Loucy (cell line): ENCODE measurements around the gene MRPS26.

Source experiments
- H2AFZ ChIP-seq: fragments of 200-600 bp; sonication (generic); 2 replicates; pipeline ENCODE4 v1.6.0; 2016; ENCODE audit warnings: antibody characterized with exemption, mild to moderate bottlenecking, low read length, moderate library complexity
- H3F3A ChIP-seq: fragments of 200-600 bp; 2 replicates; pipeline ENCODE4 v1.6.0; 2016; ENCODE audit warnings: antibody characterized with exemption, low read depth, mild to moderate bottlenecking
- H3K27me3 ChIP-seq: fragments of 200-600 bp; sonication (generic); 2 replicates; pipeline ENCODE4 v1.6.1; 2014; ENCODE audit warnings: low read length, mild to moderate bottlenecking; ENCODE audit not compliant: insufficient read depth, poor library complexity, severe bottlenecking
- H3K36me3 ChIP-seq: fragments of 200-600 bp; sonication (generic); 2 replicates; pipeline ENCODE4 v1.6.1; 2016; ENCODE audit warnings: low read length; ENCODE audit not compliant: insufficient read depth
- H3K4me1 ChIP-seq: fragments of 200-600 bp; sonication (generic); 2 replicates; pipeline ENCODE4 v1.5.1; 2014; ENCODE audit warnings: low read length, mild to moderate bottlenecking; ENCODE audit not compliant: insufficient read depth, poor library complexity, severe bottlenecking
- H3K4me2 ChIP-seq: fragments of 200-600 bp; sonication (generic); 2 replicates; pipeline ENCODE4 v1.6.0; 2014; ENCODE audit warnings: antibody characterized with exemption, low read length, low read depth, mild to moderate bottlenecking; ENCODE audit not compliant: poor library complexity, severe bottlenecking
- H3K4me3 ChIP-seq: fragments of 200-600 bp; sonication (generic); 2 replicates; pipeline ENCODE4 v1.5.1; 2014; ENCODE audit warnings: low read length, mild to moderate bottlenecking, mixed read lengths; ENCODE audit not compliant: poor library complexity, severe bottlenecking
- H3K79me2 ChIP-seq: fragments of 200-600 bp; sonication (generic); 2 replicates; pipeline ENCODE4 v1.6.1; 2014; ENCODE audit warnings: low read length; ENCODE audit not compliant: insufficient read depth
- H3K9ac ChIP-seq: fragments of 200-600 bp; sonication (generic); 2 replicates; pipeline ENCODE4 v1.6.0; 2014; ENCODE audit warnings: mild to moderate bottlenecking, low read depth, low read length, moderate library complexity; ENCODE audit not compliant: poor library complexity, severe bottlenecking
- H3K9me2 ChIP-seq: fragments of 200-600 bp; sonication (generic); replicated peaks from 2 replicates; pipeline ENCODE4 v1.6.1; 2016; ENCODE audit warnings: low read depth, low read length, mixed read lengths
- H3K9me3 ChIP-seq: fragments of 200-600 bp; sonication (generic); 2 replicates; pipeline ENCODE4 v1.6.1; 2014; ENCODE audit warnings: mild to moderate bottlenecking, antibody characterized with exemption, low read length, low read depth; ENCODE audit not compliant: insufficient read depth
- H4K20me1 ChIP-seq: fragments of 200-600 bp; sonication (generic); 2 replicates; pipeline ENCODE4 v1.6.0; 2014; ENCODE audit warnings: antibody characterized with exemption, low read length, mild to moderate bottlenecking; ENCODE audit not compliant: insufficient read depth, poor library complexity, severe bottlenecking
- EZH2phosphoT487 ChIP-seq: fragments of 200-600 bp; IDR thresholded peaks from 2 replicates; pipeline ENCODE4 v1.6.1; 2018; ENCODE audit warnings: antibody characterized with exemption, mild to moderate bottlenecking, moderate library complexity, borderline replicate concordance
- TF ChIP-seq, protein P1 (sequence below): fragments of 200-600 bp; sonication (generic); conservative IDR thresholded peaks from 2 replicates; pipeline ENCODE4 v1.5.1; 2014; ENCODE audit warnings: mild to moderate bottlenecking, antibody characterized with exemption, low read length

MRPS26 gene

GRCh38 chr20:3027987-3028386 lies 17.9 kb upstream of the MRPS26 start:
- Histone ChIP-seq H3K9ac (no peak overlapping the region), H4K20me1 (no peaks in the 10 kb centered on the region), H3K4me3 (no peak overlapping the region), H3K4me1 (no peaks in the 10 kb centered on the region), H2AFZ (no peak overlapping the region), H3K27me3 (no peaks in the 10 kb centered on the region), H3K9me3 (no peaks in the 10 kb centered on the region), H3K4me2 (no peak overlapping the region), H3K9me2 (no peaks in the 10 kb centered on the region), H3F3A (no peaks in the 10 kb centered on the region), H3K79me2 (no peaks in the 10 kb centered on the region), H3K36me3 (peaks cover 63% of the 10 kb centered on the region; the same call in 1 of the 2 replicates)
- no peak for TF ChIP-seq EZH2phosphoT487
- TF ChIP-seq, protein P1, sequence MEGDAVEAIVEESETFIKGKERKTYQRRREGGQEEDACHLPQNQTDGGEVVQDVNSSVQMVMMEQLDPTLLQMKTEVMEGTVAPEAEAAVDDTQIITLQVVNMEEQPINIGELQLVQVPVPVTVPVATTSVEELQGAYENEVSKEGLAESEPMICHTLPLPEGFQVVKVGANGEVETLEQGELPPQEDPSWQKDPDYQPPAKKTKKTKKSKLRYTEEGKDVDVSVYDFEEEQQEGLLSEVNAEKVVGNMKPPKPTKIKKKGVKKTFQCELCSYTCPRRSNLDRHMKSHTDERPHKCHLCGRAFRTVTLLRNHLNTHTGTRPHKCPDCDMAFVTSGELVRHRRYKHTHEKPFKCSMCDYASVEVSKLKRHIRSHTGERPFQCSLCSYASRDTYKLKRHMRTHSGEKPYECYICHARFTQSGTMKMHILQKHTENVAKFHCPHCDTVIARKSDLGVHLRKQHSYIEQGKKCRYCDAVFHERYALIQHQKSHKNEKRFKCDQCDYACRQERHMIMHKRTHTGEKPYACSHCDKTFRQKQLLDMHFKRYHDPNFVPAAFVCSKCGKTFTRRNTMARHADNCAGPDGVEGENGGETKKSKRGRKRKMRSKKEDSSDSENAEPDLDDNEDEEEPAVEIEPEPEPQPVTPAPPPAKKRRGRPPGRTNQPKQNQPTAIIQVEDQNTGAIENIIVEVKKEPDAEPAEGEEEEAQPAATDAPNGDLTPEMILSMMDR, result no peak

DNA sequence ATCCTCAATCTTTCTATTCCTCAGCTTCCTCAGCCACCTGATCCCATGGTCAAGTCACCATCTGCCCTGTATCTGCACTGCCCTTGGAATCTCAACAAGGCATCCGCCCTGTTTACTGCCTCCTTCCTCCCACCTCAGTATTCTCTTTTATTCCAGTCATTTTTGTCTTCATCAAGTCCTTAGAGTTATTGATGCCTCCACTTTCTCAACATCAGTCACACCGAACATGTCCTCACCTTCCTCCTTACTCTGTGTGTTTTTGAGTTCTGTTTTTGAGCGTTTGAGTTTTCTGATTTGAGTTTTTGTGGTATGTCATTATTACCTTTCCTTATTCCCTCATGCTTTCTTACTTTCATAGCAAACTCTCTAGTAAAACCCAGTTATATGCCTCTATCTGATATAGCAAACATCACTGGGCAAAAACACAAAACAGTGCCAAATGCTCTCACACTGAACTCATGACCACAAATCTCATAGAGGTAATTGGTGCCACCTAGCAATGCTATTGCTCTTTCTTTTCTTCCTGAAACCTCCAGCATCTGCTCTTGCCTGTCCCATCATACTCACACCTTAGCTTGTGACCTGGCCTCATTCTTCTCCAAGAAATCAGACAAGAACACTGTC lies 14.2 kb upstream of the MRPS26 start:
- H3K36me3 ChIP-seq, result peaks cover 67% of the 10 kb centered on the region; the same call in 1 of the 2 replicates

GRCh38 chr20:3032624-3033023 lies 13.2 kb upstream of the MRPS26 start:
- H3K9ac ChIP-seq, result no peak overlapping the region
- TF ChIP-seq, protein P1, result no peak
- no peak for TF ChIP-seq EZH2phosphoT487
- H3F3A ChIP-seq, result no peaks in the 10 kb centered on the region
- H3K4me2 ChIP-seq, result no peak overlapping the region
- H4K20me1 ChIP-seq, result no peaks in the 10 kb centered on the region
- H3K9me2 ChIP-seq, result no peaks in the 10 kb centered on the region
- H3K27me3 ChIP-seq, result no peaks in the 10 kb centered on the region
- peaks cover 67% of the 10 kb centered on the region; the same call in 1 of the 2 replicates for H3K36me3 ChIP-seq
- no peak overlapping the region for H3K4me3 ChIP-seq
- H2AFZ ChIP-seq, result no peak overlapping the region
- no peaks in the 10 kb centered on the region for H3K79me2 ChIP-seq
- no peaks in the 10 kb centered on the region for H3K9me3 ChIP-seq
- H3K4me1 ChIP-seq, result no peaks in the 10 kb centered on the region

More for the DNA sequence above, 14.2 kb upstream of the MRPS26 start:
- Histone ChIP-seq H3K9me2 (no peaks in the 10 kb centered on the region), H3K79me2 (no peaks in the 10 kb centered on the region), H3F3A (no peaks in the 10 kb centered on the region), H3K4me1 (no peaks in the 10 kb centered on the region), H3K4me2 (no peak overlapping the region), H3K27me3 (no peaks in the 10 kb centered on the region), H3K4me3 (no peak overlapping the region), H3K9ac (no peak overlapping the region), H2AFZ (no peak overlapping the region), H4K20me1 (no peaks in the 10 kb centered on the region), H3K9me3 (no peaks in the 10 kb centered on the region)
- no peak for TF ChIP-seq EZH2phosphoT487
- TF ChIP-seq, protein P1, result no peak
